MM.1S (cell line): ENCODE results near the gene SPATA6L.

Experiments used
- DNase-seq: peaks from one replicate; pipeline ENCODE4 v3.0.0-alpha.2; 2015
- H2AFZ ChIP-seq: fragments of 300-600 bp; sonication (generic); 2 replicates; pipeline ENCODE4 v1.6.0; 2016; ENCODE audit warnings: antibody characterized with exemption, low read length
- H3F3A ChIP-seq: fragments of 300-600 bp; sonication (generic); 2 replicates; pipeline ENCODE4 v1.6.1; 2016; ENCODE audit warnings: mild to moderate bottlenecking, antibody characterized with exemption, low read length, moderate library complexity, mixed read lengths; ENCODE audit not compliant: insufficient read depth
- H3K27ac ChIP-seq: fragments of 300-600 bp; sonication (generic); 2 replicates; pipeline ENCODE4 v1.5.1; 2016; ENCODE audit warnings: mild to moderate bottlenecking, low read length
- H3K27me3 ChIP-seq: fragments of 300-600 bp; sonication (generic); replicated peaks from 2 replicates; pipeline ENCODE4 v1.6.0; 2016; ENCODE audit warnings: low read length; ENCODE audit not compliant: insufficient read depth
- H3K36me3 ChIP-seq: fragments of 300-600 bp; sonication (generic); replicated peaks from 2 replicates; pipeline ENCODE4 v1.6.1; 2016; ENCODE audit warnings: mild to moderate bottlenecking, low read length, mixed read lengths; ENCODE audit not compliant: insufficient read depth
- H3K4me1 ChIP-seq: fragments of 300-600 bp; sonication (generic); 2 replicates; pipeline ENCODE4 v1.6.1; 2016; ENCODE audit warnings: low read length, mixed read lengths
- H3K4me2 ChIP-seq: fragments of 300-600 bp; sonication (generic); 2 replicates; pipeline ENCODE4 v1.6.0; 2016; ENCODE audit warnings: low read depth, low read length
- H3K4me3 ChIP-seq: fragments of 300-600 bp; sonication (generic); 2 replicates; pipeline ENCODE4 v1.5.1; 2016; ENCODE audit warnings: low read length, mixed read lengths
- H3K79me2 ChIP-seq: fragments of 300-600 bp; sonication (generic); 2 replicates; pipeline ENCODE4 v1.6.1; 2016; ENCODE audit warnings: mixed run types, low read length, mixed read lengths
- H3K9ac ChIP-seq: fragments of 300-600 bp; sonication (generic); 2 replicates; pipeline ENCODE4 v1.6.1; 2016; ENCODE audit warnings: low read length, mixed read lengths
- H3K9me2 ChIP-seq: fragments of 300-600 bp; sonication (generic); replicated peaks from 2 replicates; pipeline ENCODE4 v1.6.1; 2016; ENCODE audit warnings: mild to moderate bottlenecking, low read length, mixed read lengths; ENCODE audit not compliant: insufficient read depth
- H3K9me3 ChIP-seq: fragments of 300-600 bp; sonication (generic); replicated peaks from 2 replicates; pipeline ENCODE4 v1.6.1; 2016; ENCODE audit warnings: mild to moderate bottlenecking, low read length, mixed read lengths; ENCODE audit not compliant: insufficient read depth
- H4K20me1 ChIP-seq: fragments of 300-600 bp; sonication (generic); 2 replicates; pipeline ENCODE4 v1.6.1; 2016; ENCODE audit warnings: mild to moderate bottlenecking, low read length, moderate library complexity, mixed read lengths; ENCODE audit not compliant: insufficient read depth
- EZH2 ChIP-seq: fragments of 300-600 bp; sonication (generic); optimal IDR thresholded peaks from 2 replicates; pipeline ENCODE3; 2017; ENCODE audit warnings: low read depth, mild to moderate bottlenecking, antibody characterized with exemption, low read length, mixed read lengths
- EZH2phosphoT487 ChIP-seq: fragments of 300-600 bp; sonication (generic); IDR thresholded peaks from 2 replicates; pipeline ENCODE4 v1.6.1; 2018; ENCODE audit warnings: antibody characterized with exemption, low read length
- TF ChIP-seq, protein P1 (sequence below): fragments of 300-600 bp; sonication (generic); IDR thresholded peaks from 2 replicates; pipeline ENCODE4 v1.5.1; 2016; ENCODE audit warnings: antibody characterized with exemption, low read length, mixed read lengths

Gene SPATA6L

DNA sequence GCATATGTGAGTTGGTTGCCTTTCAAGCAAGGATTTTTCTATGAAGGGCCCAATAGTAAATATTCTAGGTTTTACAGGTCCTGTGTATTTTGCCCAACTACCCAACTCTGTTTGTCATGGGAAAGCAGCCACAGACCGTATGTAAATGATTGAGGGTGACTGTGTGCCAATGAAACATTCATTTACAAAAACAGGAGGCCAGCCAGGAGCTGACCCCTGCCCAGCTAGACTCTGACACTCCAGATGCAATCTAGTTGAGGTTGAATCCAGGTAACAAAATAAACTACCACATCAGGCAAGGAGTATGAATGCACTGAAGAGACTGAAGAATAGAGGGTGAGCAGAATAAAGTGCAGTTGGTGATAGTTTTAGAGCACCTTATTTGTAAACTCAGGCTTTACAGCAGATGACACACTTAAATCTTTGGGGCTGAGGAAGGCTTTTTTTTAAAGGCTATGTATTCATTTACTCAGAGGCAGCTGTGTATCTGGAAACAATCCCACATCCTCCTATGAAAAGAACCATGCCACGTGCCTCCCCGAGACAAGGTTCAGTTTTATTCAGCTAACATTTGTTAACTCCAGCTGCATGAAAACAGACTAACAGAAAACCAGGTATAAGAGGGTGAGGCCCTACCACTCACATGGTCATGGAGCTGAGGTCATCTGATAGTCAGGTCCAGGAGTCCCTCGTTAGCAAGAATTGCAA is 115.3 kb downstream of the SPATA6L start:
- H3K4me1 ChIP-seq: no peaks in the 10 kb centered on the region
- H3K36me3 ChIP-seq: no peaks in the 10 kb centered on the region
- TF ChIP-seq EZH2 (no peak), EZH2phosphoT487 (no peak)
- TF ChIP-seq, protein P1, sequence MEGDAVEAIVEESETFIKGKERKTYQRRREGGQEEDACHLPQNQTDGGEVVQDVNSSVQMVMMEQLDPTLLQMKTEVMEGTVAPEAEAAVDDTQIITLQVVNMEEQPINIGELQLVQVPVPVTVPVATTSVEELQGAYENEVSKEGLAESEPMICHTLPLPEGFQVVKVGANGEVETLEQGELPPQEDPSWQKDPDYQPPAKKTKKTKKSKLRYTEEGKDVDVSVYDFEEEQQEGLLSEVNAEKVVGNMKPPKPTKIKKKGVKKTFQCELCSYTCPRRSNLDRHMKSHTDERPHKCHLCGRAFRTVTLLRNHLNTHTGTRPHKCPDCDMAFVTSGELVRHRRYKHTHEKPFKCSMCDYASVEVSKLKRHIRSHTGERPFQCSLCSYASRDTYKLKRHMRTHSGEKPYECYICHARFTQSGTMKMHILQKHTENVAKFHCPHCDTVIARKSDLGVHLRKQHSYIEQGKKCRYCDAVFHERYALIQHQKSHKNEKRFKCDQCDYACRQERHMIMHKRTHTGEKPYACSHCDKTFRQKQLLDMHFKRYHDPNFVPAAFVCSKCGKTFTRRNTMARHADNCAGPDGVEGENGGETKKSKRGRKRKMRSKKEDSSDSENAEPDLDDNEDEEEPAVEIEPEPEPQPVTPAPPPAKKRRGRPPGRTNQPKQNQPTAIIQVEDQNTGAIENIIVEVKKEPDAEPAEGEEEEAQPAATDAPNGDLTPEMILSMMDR: no peak
- H2AFZ ChIP-seq: no peak overlapping the region
- H3K79me2 ChIP-seq: no peaks in the 10 kb centered on the region
- no peaks in the 10 kb centered on the region for H3K9me3 ChIP-seq
- no peak overlapping the region for H3K4me3 ChIP-seq
- no peak overlapping the region for H3K9ac ChIP-seq
- H3K9me2 ChIP-seq: no peaks in the 10 kb centered on the region
- no peaks in the 10 kb centered on the region for H3F3A ChIP-seq
- H3K4me2 ChIP-seq: no peak overlapping the region
- no peak overlapping the region for H3K27ac ChIP-seq
- H3K27me3 ChIP-seq: no peaks in the 10 kb centered on the region
- no peak for DNase-seq
- no peaks in the 10 kb centered on the region for H4K20me1 ChIP-seq

DNA sequence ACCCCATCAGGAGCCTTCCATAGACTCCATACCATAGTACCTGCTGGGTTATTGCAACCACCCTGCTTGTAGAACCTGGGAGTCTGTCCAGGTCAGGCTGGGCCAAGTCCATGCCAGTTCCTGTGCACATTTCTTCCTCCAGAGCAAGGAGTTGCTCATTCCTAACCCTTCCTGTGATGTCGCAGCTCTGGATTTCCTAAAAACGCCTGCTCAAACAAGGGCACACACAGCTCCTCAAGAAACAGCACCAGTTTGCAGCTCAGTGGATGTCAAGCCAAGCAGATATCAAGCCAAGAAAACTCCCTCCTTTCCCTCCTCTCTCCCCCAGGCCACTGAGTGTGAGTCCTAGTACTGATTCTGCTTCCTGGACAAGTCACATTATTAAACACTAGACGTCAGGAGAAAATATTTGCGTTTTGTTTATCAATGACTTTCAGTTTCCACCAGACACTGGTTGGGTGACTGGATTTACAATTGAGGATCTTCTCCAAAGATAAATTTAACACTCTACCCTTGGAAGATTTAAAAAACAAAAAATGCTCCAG is 116.5 kb downstream of the SPATA6L start:
- Histone ChIP-seq H3K27ac (no peak overlapping the region), H3K4me2 (no peak overlapping the region), H3K9me3 (no peaks in the 10 kb centered on the region), H3K27me3 (no peaks in the 10 kb centered on the region), H3F3A (no peaks in the 10 kb centered on the region), H3K79me2 (no peaks in the 10 kb centered on the region), H4K20me1 (no peaks in the 10 kb centered on the region), H3K4me3 (no peak overlapping the region), H3K4me1 (no peaks in the 10 kb centered on the region), H3K9ac (no peak overlapping the region), H3K9me2 (no peaks in the 10 kb centered on the region), H2AFZ (no peak overlapping the region), H3K36me3 (no peaks in the 10 kb centered on the region)
- TF ChIP-seq EZH2phosphoT487 (no peak), EZH2 (no peak)
- TF ChIP-seq, protein P1: no peak
- DNase-seq: no peak

GRCh38 chr9:4548811-4549725 is 117.2 kb downstream of the SPATA6L start:
- no peaks in the 10 kb centered on the region for H3K9me3 ChIP-seq
- no peaks in the 10 kb centered on the region for H3K27me3 ChIP-seq
- TF ChIP-seq EZH2phosphoT487: no peak
- TF ChIP-seq EZH2: no peak
- TF ChIP-seq, protein P1: peak; percentile 26; the same call in 1 of the 2 replicates
- H3K9me2 ChIP-seq: no peaks in the 10 kb centered on the region
- no peaks in the 10 kb centered on the region for H3K4me1 ChIP-seq
- no peaks in the 10 kb centered on the region for H4K20me1 ChIP-seq
- H3F3A ChIP-seq: no peaks in the 10 kb centered on the region
- no peaks in the 10 kb centered on the region for H3K79me2 ChIP-seq
- no peak overlapping the region for H3K9ac ChIP-seq
- no peak overlapping the region for H3K27ac ChIP-seq
- no peak overlapping the region for H2AFZ ChIP-seq
- H3K4me3 ChIP-seq: no peak overlapping the region
- H3K4me2 ChIP-seq: no peak overlapping the region
- DNase-seq: no peak
- H3K36me3 ChIP-seq: no peaks in the 10 kb centered on the region
